Fibroblast of lung (primary cell): ENCODE results near the gene UAP1.

ENCODE experiments used
- EZH2 ChIP-seq: IDR thresholded peaks from 2 replicates; pipeline ENCODE4 v1.5.1; 2012; ENCODE audit warnings: low read length, control low read depth, mild to moderate bottlenecking; ENCODE audit errors: missing control alignments
- TF ChIP-seq, protein P1 (sequence below), 2 donors: IDR thresholded peaks in 1 of 2; conservative IDR thresholded peaks in 1 of 2; 1 replicate in 1 of 2; 2 replicates in 1 of 2; pipeline ENCODE4 v1.5.1; 2011 to 2012; ENCODE audit warnings: low read length in 2 of 2, control low read depth in 1 of 2, inconsistent platforms in 1 of 2, low read depth in 1 of 2, mild to moderate bottlenecking in 1 of 2

GRCh38 chr1:162578936-162579335 lies 17.4 kb downstream of the UAP1 start:
- no peak for TF ChIP-seq EZH2
- TF ChIP-seq, protein P1, sequence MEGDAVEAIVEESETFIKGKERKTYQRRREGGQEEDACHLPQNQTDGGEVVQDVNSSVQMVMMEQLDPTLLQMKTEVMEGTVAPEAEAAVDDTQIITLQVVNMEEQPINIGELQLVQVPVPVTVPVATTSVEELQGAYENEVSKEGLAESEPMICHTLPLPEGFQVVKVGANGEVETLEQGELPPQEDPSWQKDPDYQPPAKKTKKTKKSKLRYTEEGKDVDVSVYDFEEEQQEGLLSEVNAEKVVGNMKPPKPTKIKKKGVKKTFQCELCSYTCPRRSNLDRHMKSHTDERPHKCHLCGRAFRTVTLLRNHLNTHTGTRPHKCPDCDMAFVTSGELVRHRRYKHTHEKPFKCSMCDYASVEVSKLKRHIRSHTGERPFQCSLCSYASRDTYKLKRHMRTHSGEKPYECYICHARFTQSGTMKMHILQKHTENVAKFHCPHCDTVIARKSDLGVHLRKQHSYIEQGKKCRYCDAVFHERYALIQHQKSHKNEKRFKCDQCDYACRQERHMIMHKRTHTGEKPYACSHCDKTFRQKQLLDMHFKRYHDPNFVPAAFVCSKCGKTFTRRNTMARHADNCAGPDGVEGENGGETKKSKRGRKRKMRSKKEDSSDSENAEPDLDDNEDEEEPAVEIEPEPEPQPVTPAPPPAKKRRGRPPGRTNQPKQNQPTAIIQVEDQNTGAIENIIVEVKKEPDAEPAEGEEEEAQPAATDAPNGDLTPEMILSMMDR (conservative IDR thresholded peaks at IDR 0.05 in 1 of 2, IDR thresholded peaks at IDR 0.05 in 1 of 2; ENCODE audit: low read depth in 1 of 2, low read length in 2 of 2): no peak
